SK-N-SH (cell line): Measurements from ENCODE around the gene SGCE. TPM values are rescaled to one million over a fixed set of nuclear protein-coding genes. Genes with fewer than 3 reads are reported as not detected.

Experiments
- CTCF ChIA-PET: fragments of 300-600, 350-600 bp; formaldehyde crosslinking; extraction: SDS; loops from one replicate; lab custom pipeline; 2021; lab: Yijun Ruan, JAX
- POLR2A ChIA-PET: fragments of 350-600 bp; sonication (Branson Sonifier 250); formaldehyde crosslinking; extraction: SDS; loops from one replicate; lab custom pipeline; 2020; ENCODE audit warnings: antibody characterized with exemption, inconsistent platforms; lab: Yijun Ruan, JAX
- DNase-seq: peaks from one replicate; pipeline ENCODE4 v3.0.0; 2012
- H2AFZ ChIP-seq: fragments of 200-600 bp; sonication (generic); 2 replicates; pipeline ENCODE4 v1.8.1; 2016; ENCODE audit warnings: antibody characterized with exemption, mild to moderate bottlenecking, low read depth
- H3F3A ChIP-seq: fragments of 200-600 bp; sonication (generic); replicated peaks from 2 replicates; pipeline ENCODE3; 2016; ENCODE audit warnings: antibody characterized with exemption, mild to moderate bottlenecking; ENCODE audit not compliant: insufficient read depth
- H3K27ac ChIP-seq, 2 experiments: fragments of 200-500 bp in 1 of 2; fragments of 200-600 bp in 1 of 2; sonication (Bioruptor generic) in 1 of 2; sonication (generic), shearing (Covaris generic) in 1 of 2; 2 replicates each; pipeline versions ENCODE4 v1.5.1 to v1.6.1; 2014 to 2016; ENCODE audit warnings: low read depth in 2 of 2, inconsistent platforms in 1 of 2, low read length in 1 of 2, mild to moderate bottlenecking in 1 of 2, mixed read lengths in 1 of 2
- H3K27me3 ChIP-seq: fragments of 200-600 bp; sonication (generic), shearing (Covaris generic); 2 replicates; pipeline ENCODE4 v1.6.1; 2016; ENCODE audit warnings: mixed run types; ENCODE audit not compliant: insufficient read depth
- H3K36me3 ChIP-seq, 2 experiments: fragments of 200-500 bp in 1 of 2; fragments of 200-600 bp in 1 of 2; sonication (Bioruptor generic) in 1 of 2; sonication (generic) in 1 of 2; replicated peaks in 1 of 2; 2 replicates each; pipeline versions ENCODE3 to v1.5.1; 2014 to 2016; ENCODE audit warnings: low read length in 1 of 2, mild to moderate bottlenecking in 1 of 2; ENCODE audit not compliant: insufficient read depth in 2 of 2, control insufficient read depth in 1 of 2
- H3K4me1 ChIP-seq, 2 experiments: fragments of 200-500 bp in 1 of 2; fragments of 200-600 bp in 1 of 2; sonication (Bioruptor generic) in 1 of 2; sonication (generic), shearing (Covaris generic) in 1 of 2; 2 replicates each; pipeline versions ENCODE4 v1.5.1 to v1.6.1; 2014 to 2016; ENCODE audit warnings: low read depth in 1 of 2, low read length in 1 of 2, mixed run types in 1 of 2; ENCODE audit not compliant: insufficient read depth in 2 of 2, control insufficient read depth in 1 of 2
- H3K4me2 ChIP-seq: fragments of 200-600 bp; sonication (generic), shearing (Covaris generic); 2 replicates; pipeline ENCODE4 v1.6.1; 2017; ENCODE audit warnings: mixed run types
- H3K4me3 ChIP-seq, 2 experiments: fragments of 200-500 bp in 1 of 2; fragments of 200-600 bp in 1 of 2; sonication (Bioruptor generic) in 1 of 2; sonication (generic), shearing (Covaris generic) in 1 of 2; 2 replicates each; pipeline versions ENCODE4 v1.5.1 to v1.8.1; 2014 to 2016; ENCODE audit warnings: low read depth in 2 of 2, inconsistent platforms in 1 of 2, low read length in 1 of 2, mild to moderate bottlenecking in 1 of 2, mixed read lengths in 1 of 2, moderate library complexity in 1 of 2
- H3K79me2 ChIP-seq: fragments of 200-600 bp; sonication (generic); 2 replicates; pipeline ENCODE4 v1.8.1; 2017; ENCODE audit warnings: mild to moderate bottlenecking; ENCODE audit not compliant: insufficient read depth
- H3K9ac ChIP-seq: fragments of 200-600 bp; sonication (generic); 2 replicates; pipeline ENCODE4 v1.6.1; 2017; ENCODE audit warnings: mixed run types
- H3K9me2 ChIP-seq: fragments of 200-600 bp; sonication (generic); 2 replicates; pipeline ENCODE4 v1.6.1; 2017; ENCODE audit warnings: mixed run types
- H3K9me3 ChIP-seq: fragments of 200-600 bp; sonication (generic); 2 replicates; pipeline ENCODE4 v1.6.1; 2017; ENCODE audit warnings: mixed run types, mild to moderate bottlenecking, moderate library complexity
- H4K20me1 ChIP-seq: fragments of 200-600 bp; sonication (generic); 2 replicates; pipeline ENCODE4 v1.6.1; 2017; ENCODE audit warnings: mild to moderate bottlenecking, mixed run types; ENCODE audit not compliant: insufficient read depth
- CHD2 ChIP-seq: fragments of 150-350 bp; IDR thresholded peaks from 2 replicates; pipeline ENCODE4 v1.6.1; 2018; ENCODE audit warnings: low read length; ENCODE audit not compliant: partially characterized antibody
- ELF1 ChIP-seq: IDR thresholded peaks from 2 replicates; pipeline ENCODE4 v1.4.0; 2012
- FOSL2 ChIP-seq: IDR thresholded peaks from 2 replicates; pipeline ENCODE4 v1.4.0; 2012; ENCODE audit warnings: low read depth, mild to moderate bottlenecking, moderate library complexity, borderline replicate concordance
- FOXJ3 ChIP-seq: sonication (generic); formaldehyde crosslinking; IDR thresholded peaks from 2 replicates; pipeline ENCODE4 v1.5.1; 2020; ENCODE audit warnings: mild to moderate bottlenecking, missing genetic modification reagents
- GABPA ChIP-seq: IDR thresholded peaks from 2 replicates; pipeline ENCODE4 v1.4.0; 2012; ENCODE audit warnings: low read depth, mild to moderate bottlenecking
- GATA2 ChIP-seq: sonication (generic); formaldehyde crosslinking; IDR thresholded peaks from 2 replicates; pipeline ENCODE4 v1.5.0; 2020; ENCODE audit warnings: mild to moderate bottlenecking, missing genetic modification reagents
- MAX ChIP-seq: IDR thresholded peaks from 2 replicates; pipeline ENCODE4 v1.4.0; 2012; ENCODE audit warnings: low read depth
- MEF2A ChIP-seq: IDR thresholded peaks from 2 replicates; pipeline ENCODE4 v1.4.0; 2012; ENCODE audit warnings: low read depth, borderline replicate concordance
- MXI1 ChIP-seq: IDR thresholded peaks from 2 replicates; pipeline ENCODE4 v1.6.1; 2012; ENCODE audit warnings: mild to moderate bottlenecking, low read depth, low read length, improper control_type of control experiment
- PBX3 ChIP-seq: IDR thresholded peaks from 2 replicates; pipeline ENCODE4; 2012
- RAD21 ChIP-seq: IDR thresholded peaks from 2 replicates; pipeline ENCODE4 v1.6.1; 2012; ENCODE audit warnings: mild to moderate bottlenecking, low read length
- RCOR1 ChIP-seq: fragments of 150-350 bp; IDR thresholded peaks from 2 replicates; pipeline ENCODE4 v1.6.1; 2017; ENCODE audit warnings: antibody characterized with exemption, low read length
- RXRA ChIP-seq: IDR thresholded peaks from 2 replicates; pipeline ENCODE4 v1.4.0; 2012; ENCODE audit warnings: low read depth, mild to moderate bottlenecking, borderline replicate concordance
- SIN3A ChIP-seq: IDR thresholded peaks from 2 replicates; pipeline ENCODE4 v1.6.1; 2012; ENCODE audit warnings: low read depth, mild to moderate bottlenecking, low read length, moderate library complexity, borderline replicate concordance
- SMC3 ChIP-seq: IDR thresholded peaks from 2 replicates; pipeline ENCODE4 v1.6.1; 2012; ENCODE audit warnings: low read depth, low read length, improper control_type of control experiment
- TAF1 ChIP-seq: IDR thresholded peaks from 2 replicates; pipeline ENCODE4 v1.6.1; 2012; ENCODE audit warnings: low read depth, mild to moderate bottlenecking, low read length, moderate library complexity, borderline replicate concordance
- TCF12 ChIP-seq: IDR thresholded peaks from 2 replicates; pipeline ENCODE4 v1.4.0; 2012
- ZBTB33 ChIP-seq: IDR thresholded peaks from 2 replicates; pipeline ENCODE4 v1.4.0; 2012; ENCODE audit warnings: low read depth, borderline replicate concordance
- WGBS: methylation state at CpG from one replicate; pipeline ENCODE4 v1.1.6; 2017; ENCODE audit warnings: low lambda C conversion rate; 5-methylcytosine and 5-hydroxymethylcytosine counted together
- polyA plus RNA-seq, 3 experiments: library from polyadenylated mRNA; depleted of rRNA; stranded (reverse); fragments of >200 nt; gene quantifications; 2 replicates each; pipeline ENCODE4 v1.2.3, GENCODE V29; 2012
- TF ChIP-seq, protein P1 (sequence below): IDR thresholded peaks from 2 replicates; pipeline ENCODE4 v1.4.0; 2012; ENCODE audit warnings: low read depth, borderline replicate concordance
- TF ChIP-seq, protein P2 (sequence below): fragments of 150-350 bp; IDR thresholded peaks from 2 replicates; pipeline ENCODE4 v1.6.1; 2016; ENCODE audit warnings: mild to moderate bottlenecking, low read depth, low read length
- TF ChIP-seq, protein P3 (sequence below): IDR thresholded peaks from 2 replicates; pipeline ENCODE4 v1.6.1; 2012; ENCODE audit warnings: mild to moderate bottlenecking, low read depth, low read length, moderate library complexity

Gene SGCE
- polyA plus RNA-seq, 1 of the 3 experiments (the other 2 are of a cell fraction): 69.5 TPM

DNA sequence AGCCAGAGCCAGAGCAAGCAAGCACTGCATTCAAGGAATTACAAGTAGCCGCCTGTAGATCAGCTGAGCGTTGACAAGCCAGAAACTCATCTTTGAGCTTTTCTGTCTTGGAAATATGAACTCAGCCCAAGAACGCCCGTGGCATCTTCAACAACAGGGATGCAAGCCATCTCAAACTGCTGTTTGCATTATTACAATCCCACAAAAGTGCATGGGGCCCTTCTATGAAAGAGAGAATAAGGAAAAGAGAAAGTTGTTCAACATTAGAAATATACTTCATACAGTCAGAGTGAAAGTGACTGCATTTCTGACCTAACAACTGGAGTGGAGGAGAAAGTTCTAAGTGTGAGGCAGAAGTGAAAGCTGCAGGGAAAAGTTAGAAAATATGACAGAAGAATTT lies 6.5 kb downstream of the SGCE start (continued):
- TF ChIP-seq SMC3 (no peak), MEF2A (no peak), MAX (no peak), RXRA (no peak), GABPA (no peak), TCF12 (no peak), RCOR1 (no peak)
- TF ChIP-seq, protein P1, sequence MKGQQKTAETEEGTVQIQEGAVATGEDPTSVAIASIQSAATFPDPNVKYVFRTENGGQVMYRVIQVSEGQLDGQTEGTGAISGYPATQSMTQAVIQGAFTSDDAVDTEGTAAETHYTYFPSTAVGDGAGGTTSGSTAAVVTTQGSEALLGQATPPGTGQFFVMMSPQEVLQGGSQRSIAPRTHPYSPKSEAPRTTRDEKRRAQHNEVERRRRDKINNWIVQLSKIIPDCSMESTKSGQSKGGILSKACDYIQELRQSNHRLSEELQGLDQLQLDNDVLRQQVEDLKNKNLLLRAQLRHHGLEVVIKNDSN: no peak

GRCh38 chr7:94648731-94649130 lies 7.2 kb downstream of the SGCE start:
- no peak overlapping the region for H3K4me2 ChIP-seq
- POLR2A ChIA-PET: no interaction called here
- H3K36me3 ChIP-seq: peaks cover 3 to 6% of the 10 kb centered on the region in 2 experiments
- no peak overlapping the region for H2AFZ ChIP-seq
- H3K9me3 ChIP-seq: no peaks in the 10 kb centered on the region
- H3F3A ChIP-seq: peaks cover 9% of the 10 kb centered on the region
- TF ChIP-seq TAF1: no peak
- no peak for TF ChIP-seq GABPA
- TF ChIP-seq ELF1: no peak
- no peak for TF ChIP-seq PBX3
- TF ChIP-seq, protein P2, sequence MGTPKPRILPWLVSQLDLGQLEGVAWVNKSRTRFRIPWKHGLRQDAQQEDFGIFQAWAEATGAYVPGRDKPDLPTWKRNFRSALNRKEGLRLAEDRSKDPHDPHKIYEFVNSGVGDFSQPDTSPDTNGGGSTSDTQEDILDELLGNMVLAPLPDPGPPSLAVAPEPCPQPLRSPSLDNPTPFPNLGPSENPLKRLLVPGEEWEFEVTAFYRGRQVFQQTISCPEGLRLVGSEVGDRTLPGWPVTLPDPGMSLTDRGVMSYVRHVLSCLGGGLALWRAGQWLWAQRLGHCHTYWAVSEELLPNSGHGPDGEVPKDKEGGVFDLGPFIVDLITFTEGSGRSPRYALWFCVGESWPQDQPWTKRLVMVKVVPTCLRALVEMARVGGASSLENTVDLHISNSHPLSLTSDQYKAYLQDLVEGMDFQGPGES: no peak
- TF ChIP-seq, protein P3, sequence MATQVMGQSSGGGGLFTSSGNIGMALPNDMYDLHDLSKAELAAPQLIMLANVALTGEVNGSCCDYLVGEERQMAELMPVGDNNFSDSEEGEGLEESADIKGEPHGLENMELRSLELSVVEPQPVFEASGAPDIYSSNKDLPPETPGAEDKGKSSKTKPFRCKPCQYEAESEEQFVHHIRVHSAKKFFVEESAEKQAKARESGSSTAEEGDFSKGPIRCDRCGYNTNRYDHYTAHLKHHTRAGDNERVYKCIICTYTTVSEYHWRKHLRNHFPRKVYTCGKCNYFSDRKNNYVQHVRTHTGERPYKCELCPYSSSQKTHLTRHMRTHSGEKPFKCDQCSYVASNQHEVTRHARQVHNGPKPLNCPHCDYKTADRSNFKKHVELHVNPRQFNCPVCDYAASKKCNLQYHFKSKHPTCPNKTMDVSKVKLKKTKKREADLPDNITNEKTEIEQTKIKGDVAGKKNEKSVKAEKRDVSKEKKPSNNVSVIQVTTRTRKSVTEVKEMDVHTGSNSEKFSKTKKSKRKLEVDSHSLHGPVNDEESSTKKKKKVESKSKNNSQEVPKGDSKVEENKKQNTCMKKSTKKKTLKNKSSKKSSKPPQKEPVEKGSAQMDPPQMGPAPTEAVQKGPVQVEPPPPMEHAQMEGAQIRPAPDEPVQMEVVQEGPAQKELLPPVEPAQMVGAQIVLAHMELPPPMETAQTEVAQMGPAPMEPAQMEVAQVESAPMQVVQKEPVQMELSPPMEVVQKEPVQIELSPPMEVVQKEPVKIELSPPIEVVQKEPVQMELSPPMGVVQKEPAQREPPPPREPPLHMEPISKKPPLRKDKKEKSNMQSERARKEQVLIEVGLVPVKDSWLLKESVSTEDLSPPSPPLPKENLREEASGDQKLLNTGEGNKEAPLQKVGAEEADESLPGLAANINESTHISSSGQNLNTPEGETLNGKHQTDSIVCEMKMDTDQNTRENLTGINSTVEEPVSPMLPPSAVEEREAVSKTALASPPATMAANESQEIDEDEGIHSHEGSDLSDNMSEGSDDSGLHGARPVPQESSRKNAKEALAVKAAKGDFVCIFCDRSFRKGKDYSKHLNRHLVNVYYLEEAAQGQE: no peak
- TF ChIP-seq CHD2: no peak
- TF ChIP-seq RAD21: no peak
- no peak for TF ChIP-seq FOSL2
- TF ChIP-seq MAX: no peak
- no peak for TF ChIP-seq MXI1
- no peak for TF ChIP-seq FOXJ3 (CRISPR knock-in tag)
- TF ChIP-seq ZBTB33: no peak
- TF ChIP-seq SIN3A: no peak
- TF ChIP-seq, protein P1: no peak
- no peak for TF ChIP-seq TCF12
- no peak for TF ChIP-seq GATA2 (CRISPR knock-in tag)
- peaks cover 21% of the 10 kb centered on the region for H4K20me1 ChIP-seq
- H3K27me3 ChIP-seq: no peaks in the 10 kb centered on the region
- CTCF ChIA-PET: interaction anchor here (0.9 to 2.2 kb wide), 4 partner anchors 9 to 200 kb away, joined by 3 to 6 read pairs (median 4); no protein-coding TSS in a partner anchor
- H3K9me2 ChIP-seq: no peaks in the 10 kb centered on the region
- no peak overlapping the region for H3K9ac ChIP-seq
- no peak overlapping the region for H3K4me3 ChIP-seq
- peaks cover 90% of the 10 kb centered on the region for H3K79me2 ChIP-seq
- 96% methylated on average over 5 of the region's 5 CpGs for WGBS
- peaks cover 12 to 18% of the 10 kb centered on the region in 2 experiments; a peak in 3 of 4 replicates for H3K4me1 ChIP-seq
- no peak overlapping the region for H3K27ac ChIP-seq
- DNase-seq: no peak
